GM21786 (cell line): ENCODE data around the gene RBM5.
A peak's percentile ranks its signal among the peaks of the same experiment; 100 is the strongest.

ENCODE experiments used
- ATAC-seq: cut with Tn5 transposase; IDR thresholded peaks from one replicate; pipeline ENCODE4 v1.9.1; 2021; ENCODE audit not compliant: unreplicated experiment

Gene RBM5

DNA sequence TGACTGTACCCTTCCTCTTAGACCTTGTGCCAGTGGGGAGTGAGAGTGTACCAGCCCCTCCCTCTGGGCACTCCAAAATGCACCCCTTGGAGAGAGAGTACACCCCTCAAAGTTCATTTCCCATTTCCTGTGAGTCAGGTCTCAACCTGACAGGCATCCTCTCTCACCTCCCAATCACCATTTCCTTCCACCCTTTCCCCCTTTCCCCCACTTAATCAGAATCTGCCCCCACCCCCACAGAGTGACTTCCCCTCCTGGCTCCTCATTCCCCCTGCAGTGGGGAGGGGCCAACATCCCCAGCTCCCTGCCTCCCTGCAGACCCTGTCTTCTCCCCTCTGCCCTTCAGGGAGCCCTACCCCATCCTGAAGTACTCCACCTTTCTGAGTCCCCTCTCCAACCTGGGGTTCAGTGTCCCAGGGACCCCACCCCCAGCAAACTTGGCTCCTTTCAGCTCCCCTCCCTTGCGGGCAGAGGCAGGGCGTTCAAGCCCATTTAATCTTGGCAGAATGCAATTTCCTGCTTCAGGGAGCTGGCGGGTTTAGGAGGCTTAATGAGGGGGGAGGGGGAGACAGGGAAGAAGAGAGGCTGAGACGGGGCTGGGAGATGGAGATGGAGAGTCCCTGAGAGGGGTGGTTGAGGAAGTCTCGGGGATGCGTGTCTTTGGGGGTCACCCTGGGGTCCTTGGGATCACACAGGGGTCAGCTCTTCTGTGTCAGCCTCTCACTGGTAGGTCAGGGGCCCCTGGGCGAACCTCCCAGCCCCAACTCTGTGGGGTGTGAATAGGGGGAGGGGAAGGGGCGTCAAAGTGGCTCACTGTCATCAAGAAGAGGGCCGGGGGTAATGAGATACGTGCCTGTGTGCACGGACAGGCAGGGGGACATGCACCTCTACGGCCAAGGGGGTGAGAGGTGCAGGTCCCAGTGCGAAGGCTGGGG is 49.8 kb downstream of the RBM5 start:
- ATAC-seq: no peak

GRCh38 chr3:50139308-50139707 is 50.6 kb downstream of the RBM5 start:
- ATAC-seq: no peak

DNA sequence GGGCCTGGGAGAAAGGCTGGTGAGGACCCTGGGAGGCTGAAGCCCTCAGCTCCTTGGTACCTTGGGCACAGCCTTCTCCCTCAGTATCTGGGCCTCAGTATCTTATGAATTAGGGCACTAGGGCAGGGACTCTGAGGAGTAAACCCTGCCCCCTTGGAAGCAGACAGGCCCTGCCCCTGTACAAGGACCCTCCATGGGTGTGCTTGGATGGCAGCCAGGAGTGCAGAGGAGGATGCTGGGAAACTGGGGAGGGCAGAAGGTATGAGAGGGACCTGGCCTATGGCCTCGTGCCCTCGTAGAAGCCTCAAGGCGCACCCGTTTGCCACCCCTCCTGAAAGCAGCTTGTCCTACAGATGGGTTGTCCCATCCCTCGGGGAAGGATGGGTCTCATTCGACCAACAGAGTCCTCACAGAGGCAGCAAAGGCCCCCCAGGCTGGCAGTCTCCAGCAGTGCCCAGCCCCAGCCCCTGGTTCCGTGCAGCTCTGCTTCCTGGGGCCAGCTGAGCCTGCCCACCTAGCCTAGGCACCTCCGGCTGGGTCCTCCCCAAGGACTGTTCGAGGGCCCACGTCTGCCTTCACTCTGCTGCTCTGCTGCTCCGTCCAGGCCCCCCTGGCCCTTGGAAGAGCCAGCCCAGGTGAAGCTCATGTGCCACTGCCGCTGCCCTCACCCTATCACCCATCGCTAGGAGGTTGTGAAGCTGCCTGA is 51.2 kb downstream of the RBM5 start:
- no peak for ATAC-seq

DNA sequence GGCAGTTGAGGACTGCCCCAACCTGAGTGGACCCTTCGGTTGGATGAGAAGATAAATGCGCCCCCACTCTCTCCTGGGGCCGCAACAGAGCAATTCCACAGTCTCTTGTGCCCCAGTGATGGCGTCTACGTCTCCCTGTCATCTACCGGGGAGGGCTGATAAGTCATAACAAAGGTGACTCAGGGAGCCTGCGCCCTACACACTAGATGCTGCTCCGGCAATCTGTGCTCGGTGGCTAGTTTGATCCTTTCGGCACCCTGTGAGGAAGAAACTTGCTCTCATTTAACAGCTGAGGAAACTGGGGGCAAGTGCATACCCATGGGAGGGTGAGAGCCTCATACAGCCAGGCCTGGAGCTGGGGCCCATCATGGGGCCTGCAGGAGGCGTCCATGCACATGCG is 52.3 kb downstream of the RBM5 start:
- no peak for ATAC-seq

- no peak for ATAC-seq
Observed at GRCh38 chr3:50146316-50146901, 57.7 kb downstream of the RBM5 start.

DNA sequence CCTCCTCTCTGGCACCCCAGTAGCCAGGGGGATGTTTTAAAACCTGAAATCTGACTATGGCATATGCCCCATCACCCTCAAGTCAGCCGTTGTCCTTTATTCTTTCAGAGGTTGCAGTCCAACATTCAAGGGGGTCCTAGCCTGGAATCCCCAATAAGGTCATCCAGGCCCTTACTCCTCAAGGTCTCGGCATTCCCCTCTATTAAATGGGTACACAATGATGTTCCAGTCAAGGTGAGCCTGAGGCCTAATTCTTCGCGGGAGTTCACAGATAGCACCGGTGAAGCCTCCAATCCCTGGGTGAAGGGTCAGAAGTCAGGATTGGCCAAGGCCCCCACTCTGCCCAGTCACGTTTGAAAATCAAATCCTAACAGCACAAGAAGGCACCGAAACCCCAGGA is 58.3 kb downstream of the RBM5 start:
- ATAC-seq: no peak

DNA sequence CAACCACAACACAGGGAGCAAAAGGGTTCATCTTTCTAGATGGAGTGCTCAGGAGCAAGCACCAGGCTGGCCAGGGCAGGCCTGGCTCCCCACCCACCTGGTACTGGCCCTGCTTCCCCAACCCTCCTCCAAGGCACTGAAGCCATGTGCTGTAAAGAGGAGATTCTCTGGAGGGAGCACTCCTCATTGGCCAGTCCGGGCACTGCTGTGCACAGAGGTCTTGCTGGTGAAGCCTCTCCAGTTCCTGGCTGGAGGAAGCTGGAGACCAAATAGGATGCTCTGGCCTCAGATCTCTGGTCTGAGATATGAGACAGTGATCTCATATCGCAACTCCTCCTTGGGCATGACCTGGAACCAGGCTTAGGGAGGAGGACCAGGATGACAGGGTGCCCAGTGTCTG is 58.7 kb downstream of the RBM5 start:
- ATAC-seq: no peak

- ATAC-seq: no peak
Observed at GRCh38 chr3:50147861-50148260, 59.1 kb downstream of the RBM5 start.

DNA sequence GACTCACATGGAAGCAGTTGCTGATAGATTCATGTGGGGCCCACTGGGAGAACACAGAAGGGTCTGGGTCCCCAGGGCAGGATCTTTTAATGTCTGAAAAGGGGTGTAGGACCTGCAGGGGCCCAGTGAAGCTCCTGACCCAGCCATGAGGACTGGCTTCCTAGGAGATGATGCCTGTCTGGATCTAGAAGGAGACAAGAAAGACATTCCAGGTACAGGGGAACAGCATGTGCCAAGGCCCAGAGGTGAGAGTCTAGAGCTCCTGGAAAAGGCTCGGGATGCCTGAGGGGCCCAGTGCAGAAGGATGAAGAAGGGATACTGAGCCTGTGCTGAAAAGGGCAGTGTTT is 61.7 kb downstream of the RBM5 start:
- no peak for ATAC-seq

DNA sequence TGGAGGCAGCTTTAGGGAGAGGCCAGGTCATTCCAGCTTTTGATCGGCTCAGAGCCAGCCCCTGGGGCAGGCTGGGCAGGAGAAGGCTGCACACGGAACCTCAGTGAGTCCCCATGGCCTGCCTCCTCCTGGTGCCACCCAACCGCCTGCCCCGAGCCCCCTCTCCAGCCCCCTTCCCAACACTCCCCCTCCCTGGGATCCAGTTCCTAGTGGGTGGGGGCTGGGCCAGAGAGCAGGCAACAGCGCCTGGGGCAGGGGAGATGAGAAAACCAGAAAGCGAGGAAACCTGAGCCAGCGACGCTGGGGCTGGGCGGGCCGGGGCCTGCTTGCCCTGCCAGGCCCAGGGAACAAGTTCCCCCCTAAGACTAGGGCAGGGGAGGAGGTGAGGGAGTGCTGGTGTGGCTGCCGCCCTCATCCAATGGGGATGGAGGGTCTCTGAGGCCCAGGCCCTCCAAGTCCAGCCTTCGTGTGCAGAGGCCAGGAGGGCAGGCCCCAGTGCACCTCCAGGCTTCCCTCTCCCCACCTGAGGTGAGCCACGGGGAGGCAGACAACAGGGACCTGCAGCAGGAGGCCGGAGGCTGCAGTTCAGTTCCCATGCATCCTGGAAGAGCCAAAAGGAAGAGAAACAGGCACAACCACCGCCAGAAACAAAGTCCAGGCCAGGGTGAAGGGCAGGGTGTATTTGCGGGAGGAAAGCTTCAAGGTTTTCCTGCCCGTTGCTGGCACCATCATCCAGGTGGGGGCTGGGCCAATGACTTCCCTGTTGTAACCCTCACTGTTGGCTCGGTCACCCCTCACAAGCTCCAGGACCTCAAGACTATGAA is 62.4 kb downstream of the RBM5 start:
- ATAC-seq: no peak

DNA sequence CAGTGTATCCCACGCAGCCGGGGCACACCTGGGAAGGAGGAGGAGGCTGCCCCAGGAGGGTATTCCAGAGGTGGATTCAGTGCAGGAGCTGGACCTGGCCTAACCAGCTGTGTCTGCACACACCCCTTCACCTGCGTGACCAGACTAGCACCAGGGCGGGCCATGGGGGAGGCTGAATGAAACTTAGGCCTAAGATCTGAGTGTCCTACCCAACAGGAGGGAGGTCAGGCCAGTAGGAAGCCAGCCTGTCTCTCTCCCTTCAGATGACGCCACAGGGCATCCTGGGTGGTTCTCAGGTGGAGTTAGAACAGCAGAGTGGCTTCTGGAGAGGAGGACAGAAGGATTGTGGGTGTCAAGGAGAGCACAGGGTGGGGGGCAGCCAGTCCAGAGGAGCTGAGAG is 63.0 kb downstream of the RBM5 start:
- ATAC-seq: no peak

GRCh38 chr3:50153782-50154475 is 65.2 kb downstream of the RBM5 start:
- ATAC-seq: no peak

DNA sequence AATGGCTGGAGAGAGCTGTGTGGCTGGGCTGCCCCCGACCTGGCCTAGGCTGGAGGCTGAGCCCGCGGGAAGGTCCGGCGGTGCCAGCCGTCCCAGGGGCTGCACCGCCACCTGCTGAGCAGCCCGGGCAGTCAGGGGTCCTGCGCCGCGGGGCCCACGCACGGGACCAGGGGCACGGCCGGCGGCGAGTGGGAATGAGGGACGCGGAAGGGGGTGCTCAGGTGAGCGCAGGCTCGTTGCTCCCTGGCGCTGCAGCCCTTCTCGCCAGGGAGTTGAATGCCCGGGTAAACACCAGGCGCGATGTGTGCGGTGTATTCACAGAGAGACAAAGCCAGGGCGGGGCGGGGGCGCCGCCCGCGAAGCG is 65.7 kb downstream of the RBM5 start:
- ATAC-seq: peak; percentile 15

DNA sequence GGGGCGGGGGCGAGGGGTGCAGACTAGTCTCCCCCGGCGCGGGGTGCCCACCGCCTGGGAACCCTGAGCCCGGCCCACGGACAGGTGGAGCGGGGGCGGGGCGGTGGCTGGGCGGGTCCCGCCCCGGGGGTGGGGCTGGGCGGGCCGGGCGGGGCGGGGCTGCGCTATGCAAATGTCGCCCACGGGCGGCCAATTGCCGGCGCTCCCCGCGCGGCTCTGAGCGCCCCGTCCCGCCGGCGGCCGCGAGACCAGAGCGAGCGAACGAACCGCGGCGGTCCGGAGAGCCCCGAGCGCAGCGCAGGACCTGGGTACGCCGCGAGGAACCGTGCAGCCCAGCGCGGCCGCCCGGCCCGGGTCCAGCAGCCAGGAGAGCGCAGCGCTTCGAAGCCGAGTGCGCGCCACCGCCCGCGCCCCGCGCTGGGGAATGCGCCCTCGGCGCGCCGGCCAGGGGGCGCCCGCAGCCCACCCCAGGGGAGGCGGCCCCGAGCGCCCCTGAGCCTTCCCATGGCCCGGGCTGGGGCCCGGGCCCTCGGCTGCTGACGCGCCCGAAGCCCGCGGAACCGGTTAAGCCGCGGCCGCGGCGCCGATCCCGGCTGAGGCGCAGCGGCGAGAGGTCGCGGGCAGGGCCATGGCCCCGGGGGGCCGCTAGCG is 66.2 kb downstream of the RBM5 start, which contains the start of gene SEMA3F:
TSS of gene SEMA3F (plus strand) at position 485 of the 651 bp plus-strand sequence. CDS start 4,299 bp downstream, outside the sequence.
- peak; percentile 62 for ATAC-seq

DNA sequence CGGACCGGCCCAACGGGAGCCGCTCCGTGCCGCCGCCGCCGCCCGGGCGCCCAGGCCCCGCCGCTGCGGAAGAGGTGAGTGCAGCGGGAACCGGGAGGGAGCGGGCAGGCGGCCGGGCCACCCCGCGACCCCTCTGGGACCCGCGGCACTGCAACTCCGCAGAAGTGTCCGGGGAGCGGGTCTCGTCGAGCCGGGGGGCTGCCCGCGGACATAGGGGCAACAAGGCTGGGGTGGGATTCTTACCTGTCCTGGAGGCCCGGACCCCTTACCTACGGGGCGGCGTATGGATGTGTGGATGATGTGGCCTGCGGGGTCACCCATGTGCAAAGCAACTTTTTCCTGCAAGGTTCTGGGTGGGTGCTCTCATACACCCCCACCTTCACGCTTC is 66.8 kb downstream of the RBM5 start:
- ATAC-seq: no peak

- no peak for ATAC-seq
Observed at GRCh38 chr3:50155891-50156290, 67.2 kb downstream of the RBM5 start.

DNA sequence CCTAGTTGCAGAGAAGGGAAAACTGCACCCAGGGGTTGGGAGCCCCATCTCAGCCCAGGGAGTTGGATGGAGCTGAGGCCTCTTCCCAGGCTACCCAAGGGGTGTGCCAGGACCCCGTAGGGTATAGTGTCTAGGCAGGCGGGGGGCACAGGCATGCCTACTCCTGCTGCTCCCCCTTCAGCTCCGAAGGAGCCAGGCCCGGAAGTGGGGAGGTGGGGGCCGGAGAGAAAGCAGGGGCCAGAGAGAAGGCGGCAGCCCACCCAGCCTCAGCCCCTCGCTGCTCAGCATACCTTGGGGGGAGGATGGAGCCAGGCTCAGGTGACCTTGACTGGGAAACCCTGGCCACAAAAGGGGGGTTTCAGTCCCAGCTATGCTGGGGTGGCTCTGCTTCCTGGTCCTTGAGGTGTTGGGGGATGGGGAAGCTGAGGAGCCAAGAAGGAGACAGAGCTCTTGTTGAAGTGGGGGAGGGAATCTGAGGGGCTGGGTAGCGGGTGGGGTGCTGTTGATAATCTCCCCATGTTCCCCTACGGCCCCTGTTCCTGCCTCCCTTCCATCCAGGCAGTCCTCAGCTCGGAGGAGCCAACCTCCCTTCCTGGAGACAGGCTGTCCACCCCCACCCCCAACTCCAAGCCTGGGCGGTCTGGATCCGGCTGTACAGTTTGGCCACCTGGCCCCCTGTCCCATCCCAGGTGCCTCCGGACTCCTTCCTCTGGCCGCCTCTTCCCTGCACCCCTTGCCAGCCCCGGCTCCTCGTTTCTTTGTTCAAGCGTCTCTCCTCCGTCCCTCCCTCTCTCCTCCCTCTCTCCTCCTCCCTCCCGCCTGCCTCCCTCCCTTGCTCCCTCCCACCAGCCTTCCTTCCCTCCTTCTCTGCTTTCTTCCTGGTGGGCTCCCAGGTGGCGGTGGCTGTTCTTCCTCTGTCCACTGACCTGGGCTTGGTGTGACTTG is 68.1 kb downstream of the RBM5 start:
- no peak for ATAC-seq

GRCh38 chr3:50157827-50158529 is 69.3 kb downstream of the RBM5 start:
- ATAC-seq: no peak
